NT2/D1 (cell line): ENCODE results near the gene BBS10.

ENCODE experiments used
- YY1 ChIP-seq: IDR thresholded peaks from 2 replicates; pipeline ENCODE4 v1.6.1; 2011; ENCODE audit not compliant: insufficient read length, insufficient read depth
- ZNF274 ChIP-seq: IDR thresholded peaks from 2 replicates; pipeline ENCODE4 v1.6.1; 2011; ENCODE audit warnings: mild to moderate bottlenecking, low read depth, low read length

DNA sequence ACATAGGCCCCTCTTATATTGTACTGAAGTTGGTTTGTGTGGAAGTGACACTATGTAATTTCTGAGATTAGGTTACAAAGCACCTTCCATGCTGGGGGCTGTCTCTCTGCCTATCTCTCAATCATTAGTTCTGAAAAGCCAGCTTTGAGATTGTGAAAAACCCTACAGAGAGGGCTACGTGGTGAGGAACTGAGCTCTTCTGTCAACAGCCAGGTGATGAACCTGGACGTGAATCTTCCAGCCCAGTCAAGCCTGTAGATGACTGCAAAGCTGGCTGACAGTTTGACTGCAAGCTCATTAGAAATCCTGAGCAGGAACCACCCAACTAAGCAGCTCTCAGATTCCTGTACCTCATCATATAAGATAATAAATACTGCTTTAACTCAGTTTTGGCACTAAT lies 36.3 kb upstream of the BBS10 start:
- TF ChIP-seq ZNF274 (no peak), YY1 (no peak)
